Duodenal mucosa (tissue), 2 donors: ENCODE results near the gene ANK3.

Experiments used
- H3K27ac ChIP-seq: one replicate; pipeline ENCODE4 v1.7.0; 2013; ENCODE audit warnings: low read depth, low read length
- H3K27me3 ChIP-seq, 2 donors: one replicate each; pipeline ENCODE4 v1.7.0; 2013; ENCODE audit warnings: low read length in 2 of 2, control low read depth in 1 of 2; ENCODE audit not compliant: insufficient read depth in 2 of 2, control insufficient read depth in 1 of 2
- H3K36me3 ChIP-seq, 2 donors: one replicate each; pipeline ENCODE4 v1.7.0; 2013; ENCODE audit warnings: low read length in 2 of 2, control low read depth in 1 of 2; ENCODE audit not compliant: insufficient read depth in 2 of 2, control insufficient read depth in 1 of 2
- H3K4me1 ChIP-seq, 2 donors: one replicate each; pipeline ENCODE4 v1.7.0; 2013; ENCODE audit warnings: low read length in 2 of 2, control low read depth in 1 of 2; ENCODE audit not compliant: insufficient read depth in 2 of 2, control insufficient read depth in 1 of 2
- H3K4me3 ChIP-seq, 2 donors: one replicate each; pipeline ENCODE4 v1.7.0; 2013; ENCODE audit warnings: low read length in 2 of 2, low read depth in 1 of 2
- H3K9ac ChIP-seq, 2 donors: one replicate each; pipeline ENCODE4 v1.7.0; 2013; ENCODE audit warnings: low read length in 2 of 2, low read depth in 1 of 2
- H3K9me3 ChIP-seq, 2 donors: one replicate each; pipeline ENCODE4 v1.7.0; 2013; ENCODE audit warnings: low read length in 2 of 2, control low read depth in 1 of 2; ENCODE audit not compliant: control insufficient read depth in 1 of 2

The ANK3 gene

GRCh38 chr10:60336901-60337630 lies 52.6 kb downstream of the ANK3 start:
- Histone ChIP-seq H3K36me3 (no peaks in the 10 kb centered on the region), H3K4me3 (no peak overlapping the region), H3K4me1 (peaks cover 0 to 6% of the 10 kb centered on the region in 2 donors), H3K27me3 (no peaks in the 10 kb centered on the region), H3K27ac (no peak overlapping the region), H3K9me3 (no peaks in the 10 kb centered on the region), H3K9ac (no peak overlapping the region)

- H3K27me3 ChIP-seq = no peaks in the 10 kb centered on the region
- no peaks in the 10 kb centered on the region for H3K36me3 ChIP-seq
- H3K9me3 ChIP-seq = no peaks in the 10 kb centered on the region
- peaks cover 0 to 6% of the 10 kb centered on the region in 2 donors for H3K4me1 ChIP-seq
- H3K27ac ChIP-seq = no peak overlapping the region
- no peak overlapping the region for H3K4me3 ChIP-seq
- H3K9ac ChIP-seq = no peak overlapping the region
These were observed 54.0 kb downstream of the ANK3 start for GRCh38 chr10:60335708-60336107.

GRCh38 chr10:60334991-60335390 lies 54.7 kb downstream of the ANK3 start:
- peaks cover 0 to 6% of the 10 kb centered on the region in 2 donors for H3K4me1 ChIP-seq
- H3K36me3 ChIP-seq = no peaks in the 10 kb centered on the region
- H3K27me3 ChIP-seq = no peaks in the 10 kb centered on the region
- no peaks in the 10 kb centered on the region for H3K9me3 ChIP-seq
- no peak overlapping the region for H3K9ac ChIP-seq
- no peak overlapping the region for H3K4me3 ChIP-seq
- H3K27ac ChIP-seq = no peak overlapping the region

GRCh38 chr10:60332371-60332770 lies 57.3 kb downstream of the ANK3 start:
- H3K9ac ChIP-seq = no peak overlapping the region
- no peak overlapping the region for H3K4me3 ChIP-seq
- H3K9me3 ChIP-seq = no peaks in the 10 kb centered on the region
- no peaks in the 10 kb centered on the region for H3K27me3 ChIP-seq
- H3K27ac ChIP-seq = no peak overlapping the region
- no peaks in the 10 kb centered on the region for H3K36me3 ChIP-seq
- peaks cover 0 to 6% of the 10 kb centered on the region in 2 donors for H3K4me1 ChIP-seq

GRCh38 chr10:60331886-60332285 lies 57.8 kb downstream of the ANK3 start:
- no peaks in the 10 kb centered on the region for H3K9me3 ChIP-seq
- H3K4me1 ChIP-seq = peaks cover 0 to 1% of the 10 kb centered on the region in 2 donors
- no peaks in the 10 kb centered on the region for H3K36me3 ChIP-seq
- no peak overlapping the region for H3K4me3 ChIP-seq
- no peak overlapping the region for H3K27ac ChIP-seq
- H3K27me3 ChIP-seq = no peaks in the 10 kb centered on the region
- no peak overlapping the region for H3K9ac ChIP-seq

- H3K9me3 ChIP-seq = no peaks in the 10 kb centered on the region
- no peaks in the 10 kb centered on the region for H3K4me1 ChIP-seq
- H3K9ac ChIP-seq = no peak overlapping the region
- no peak overlapping the region for H3K4me3 ChIP-seq
- no peaks in the 10 kb centered on the region for H3K27me3 ChIP-seq
- H3K36me3 ChIP-seq = no peaks in the 10 kb centered on the region
- no peak overlapping the region for H3K27ac ChIP-seq
These were observed 66.5 kb downstream of the ANK3 start for GRCh38 chr10:60323162-60323561.

GRCh38 chr10:60320666-60321065 lies 69.0 kb downstream of the ANK3 start:
- no peak overlapping the region for H3K27ac ChIP-seq
- H3K9ac ChIP-seq = no peak overlapping the region
- no peaks in the 10 kb centered on the region for H3K4me1 ChIP-seq
- H3K4me3 ChIP-seq = no peak overlapping the region
- no peaks in the 10 kb centered on the region for H3K9me3 ChIP-seq
- no peaks in the 10 kb centered on the region for H3K27me3 ChIP-seq
- no peaks in the 10 kb centered on the region for H3K36me3 ChIP-seq

- Histone ChIP-seq H3K27ac (no peak overlapping the region), H3K36me3 (no peaks in the 10 kb centered on the region), H3K27me3 (no peaks in the 10 kb centered on the region), H3K9ac (no peak overlapping the region), H3K9me3 (no peaks in the 10 kb centered on the region), H3K4me3 (no peak overlapping the region), H3K4me1 (no peaks in the 10 kb centered on the region)
These were observed 73.6 kb downstream of the ANK3 start for GRCh38 chr10:60316029-60316428.

GRCh38 chr10:60315311-60315710 lies 74.4 kb downstream of the ANK3 start:
- H3K27ac ChIP-seq = no peak overlapping the region
- H3K9ac ChIP-seq = no peak overlapping the region
- no peaks in the 10 kb centered on the region for H3K9me3 ChIP-seq
- H3K27me3 ChIP-seq = no peaks in the 10 kb centered on the region
- H3K4me3 ChIP-seq = no peak overlapping the region
- no peaks in the 10 kb centered on the region for H3K36me3 ChIP-seq
- H3K4me1 ChIP-seq = no peaks in the 10 kb centered on the region

GRCh38 chr10:60314069-60314940 lies 75.4 kb downstream of the ANK3 start:
- no peaks in the 10 kb centered on the region for H3K27me3 ChIP-seq
- H3K9ac ChIP-seq = no peak overlapping the region
- no peak overlapping the region for H3K27ac ChIP-seq
- H3K9me3 ChIP-seq = no peaks in the 10 kb centered on the region
- no peaks in the 10 kb centered on the region for H3K4me1 ChIP-seq
- H3K36me3 ChIP-seq = no peaks in the 10 kb centered on the region
- no peak overlapping the region for H3K4me3 ChIP-seq
